HT1080 (cell line): Measurements from ENCODE around the gene OR9G4. TPM values are rescaled to one million over a fixed set of nuclear protein-coding genes. Genes with fewer than 3 reads are reported as not detected.

ENCODE experiments used
- DNase-seq: peaks from one replicate; pipeline ENCODE4 v3.0.0-alpha.2; 2015; ENCODE audit warnings: low read depth
- polyA plus RNA-seq, 2 experiments: library from polyadenylated mRNA; depleted of rRNA; stranded (reverse); fragments of >200 nt; gene quantifications; 2 replicates each; pipeline ENCODE4 v1.2.3, GENCODE V29; 2015
- total RNA-seq: library from RNA; depleted of rRNA; stranded (reverse); fragments of >200 nt; shearing (Covaris generic); gene quantifications from 2 replicates; pipeline ENCODE4 v1.2.3, GENCODE V29; 2014; rRNA removed

The OR9G4 gene
- not detected in 2 replicates for total RNA-seq
- polyA plus RNA-seq (2015; cell fraction: cytosol; rRNA removed) = not detected in 2 replicates
- not detected in 2 replicates for polyA plus RNA-seq (2015; cell fraction: nucleus; rRNA removed)

DNA sequence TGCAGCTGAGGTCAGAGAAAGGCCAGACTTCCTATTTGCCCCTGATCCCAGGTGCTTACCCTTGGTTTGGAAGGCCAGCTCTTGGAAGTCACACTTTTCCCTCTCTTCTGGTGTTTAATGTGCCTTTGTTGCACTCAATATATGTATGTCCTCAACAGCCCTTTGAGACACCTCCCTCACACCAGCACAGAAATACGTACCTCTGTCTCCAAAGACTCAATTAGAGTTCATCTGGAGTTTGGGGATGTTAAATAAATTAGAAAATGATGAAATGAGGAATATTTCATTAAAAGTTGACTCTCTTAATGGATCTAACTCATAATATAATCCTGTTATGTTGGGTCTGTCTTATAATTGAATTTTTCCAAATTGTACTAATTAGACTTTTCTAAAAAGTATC lies at the start of gene OR9G4:
TSS of gene OR9G4 (minus strand) at position 101 of the 400 bp plus-strand sequence. CDS start 4,931 bp downstream, outside the sequence.
- DNase-seq = no peak

DNA sequence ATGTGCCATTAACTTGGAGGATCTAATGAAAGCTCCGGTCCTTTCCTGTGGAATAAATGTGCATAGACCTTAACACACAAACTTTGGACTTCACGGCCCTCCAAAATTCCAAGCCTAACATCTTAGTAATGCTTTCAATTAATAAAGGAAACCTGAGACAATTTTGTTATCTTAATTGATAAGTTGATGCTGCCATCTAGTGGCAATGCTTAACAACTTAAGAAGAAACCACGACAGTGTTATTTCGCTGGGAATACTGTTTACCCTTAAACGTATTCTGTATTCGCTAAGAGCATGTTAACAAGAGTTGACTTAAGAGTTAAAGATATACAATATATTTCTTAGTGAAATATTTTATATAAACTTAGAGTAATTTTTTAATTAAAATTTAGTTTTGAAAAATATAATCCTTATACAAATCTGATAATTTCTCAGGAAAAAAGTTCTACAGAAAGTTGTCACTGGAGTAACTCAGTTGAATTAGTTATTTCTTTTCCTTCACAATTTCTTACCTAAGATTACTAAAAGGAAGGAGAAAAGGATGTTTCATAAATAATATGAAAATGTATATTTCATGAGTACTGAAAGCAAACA lies 35.0 kb upstream of the OR9G4 start:
- DNase-seq = peak; percentile 10

DNA sequence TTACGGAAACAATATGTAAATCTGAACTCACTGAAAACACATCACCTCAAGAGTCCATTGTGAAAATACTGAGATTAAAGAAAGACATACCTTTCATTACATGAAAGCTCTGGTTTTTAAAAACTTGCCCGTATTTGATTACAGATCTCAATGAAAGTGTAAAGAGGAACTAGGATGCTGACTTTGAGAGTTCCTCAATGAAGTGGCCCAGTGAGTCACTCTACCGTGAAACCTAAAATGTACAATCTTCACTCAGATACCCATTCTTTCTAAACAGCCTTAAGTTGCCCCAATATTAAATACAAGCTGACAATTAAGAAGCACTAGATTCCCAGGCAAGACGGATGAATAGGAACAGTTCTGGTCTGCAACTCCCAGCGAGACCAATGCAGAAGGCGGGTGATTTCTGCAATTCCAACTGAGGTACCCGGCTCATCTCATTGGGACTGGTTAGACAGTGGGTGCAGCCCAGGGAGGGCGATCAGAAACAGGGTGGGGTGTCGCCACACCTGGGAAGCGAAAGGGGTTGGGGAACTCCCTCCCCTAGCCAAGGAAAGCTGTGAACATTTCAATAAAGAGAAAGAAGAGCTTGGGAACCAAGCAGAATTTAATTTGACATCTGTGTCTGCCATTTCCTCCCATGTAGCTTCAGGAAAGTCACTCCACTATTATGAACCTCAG lies 33.8 kb upstream of the OR9G4 start:
- no peak for DNase-seq

DNA sequence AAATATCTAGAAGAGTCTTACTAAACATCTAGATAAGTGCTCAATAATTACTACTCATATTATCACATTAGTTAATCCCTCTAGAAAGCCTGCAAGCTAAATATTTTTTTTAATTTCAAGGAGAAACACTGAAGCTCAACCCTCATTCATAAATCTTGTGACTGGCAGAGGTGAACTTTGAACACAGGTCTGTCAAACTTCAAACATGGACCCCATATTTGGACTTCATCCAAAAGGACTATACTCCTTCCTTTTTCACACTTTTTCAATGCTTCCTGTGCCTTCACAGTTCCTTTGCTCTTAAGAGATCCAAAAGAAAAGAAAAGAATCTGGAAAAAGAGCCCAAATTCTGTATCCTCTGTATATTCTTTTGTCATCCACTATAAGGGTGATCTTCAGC lies 28.3 kb upstream of the OR9G4 start:
- DNase-seq = no peak

- DNase-seq = peak; percentile 7
Measured at GRCh38 chr11:56764976-56765375, 16.5 kb upstream of the OR9G4 start.

GRCh38 chr11:56751480-56751879 lies 3.0 kb upstream of the OR9G4 start:
- DNase-seq = no peak

DNA sequence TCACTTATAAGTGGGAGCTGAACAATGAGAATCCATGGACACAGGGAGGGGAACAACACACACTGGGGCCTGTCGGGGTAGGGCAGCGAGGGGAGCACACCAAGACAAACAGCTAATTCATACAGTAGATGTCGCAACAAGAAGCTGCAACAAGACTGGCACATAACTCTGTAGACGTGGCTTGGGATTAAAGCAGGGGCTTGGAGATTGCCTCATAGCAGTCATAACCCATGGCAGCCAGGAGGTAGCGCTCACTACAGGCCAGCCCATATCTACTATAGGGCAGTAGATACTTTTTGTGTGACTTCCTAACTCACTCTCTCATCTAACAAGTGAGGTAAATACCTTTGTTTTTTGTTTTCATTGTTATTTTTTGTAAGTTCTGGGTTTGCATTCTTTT lies 1.7 kb upstream of the OR9G4 start:
- DNase-seq = peak; percentile 15

DNA sequence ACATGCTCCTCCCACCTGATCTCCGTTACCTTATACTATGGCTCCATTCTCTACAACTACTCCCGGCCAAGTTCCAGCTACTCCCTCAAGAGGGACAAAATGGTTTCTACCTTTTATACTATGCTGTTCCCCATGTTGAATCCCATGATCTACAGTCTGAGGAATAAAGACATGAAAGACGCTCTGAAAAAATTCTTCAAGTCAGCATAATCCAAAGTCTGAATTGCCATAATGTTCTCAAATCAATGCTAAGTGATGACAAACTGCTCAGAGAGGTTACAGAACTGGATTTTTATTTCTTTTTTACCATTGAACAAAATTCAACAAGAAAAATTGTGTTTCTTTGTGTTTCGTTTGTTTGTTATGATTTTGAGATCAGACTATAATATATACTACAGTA lies 7.6 kb downstream of the OR9G4 start:
- DNase-seq = no peak

DNA sequence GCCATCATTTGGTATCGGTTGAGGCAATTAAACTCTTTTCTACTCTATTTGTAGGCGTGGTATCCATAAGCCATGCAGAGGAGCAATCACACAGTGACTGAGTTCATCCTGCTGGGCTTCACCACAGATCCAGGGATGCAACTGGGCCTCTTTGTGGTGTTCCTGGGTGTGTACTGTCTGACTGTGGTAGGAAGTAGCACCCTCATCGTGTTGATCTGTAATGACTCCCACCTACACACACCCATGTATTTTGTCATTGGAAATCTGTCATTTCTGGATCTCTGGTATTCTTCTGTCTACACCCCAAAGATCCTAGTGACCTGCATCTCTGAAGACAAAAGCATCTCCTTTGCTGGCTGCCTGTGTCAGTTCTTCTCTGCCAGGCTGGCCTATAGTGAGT lies 8.4 kb downstream of the OR9G4 start:
- DNase-seq = peak; percentile 3

DNA sequence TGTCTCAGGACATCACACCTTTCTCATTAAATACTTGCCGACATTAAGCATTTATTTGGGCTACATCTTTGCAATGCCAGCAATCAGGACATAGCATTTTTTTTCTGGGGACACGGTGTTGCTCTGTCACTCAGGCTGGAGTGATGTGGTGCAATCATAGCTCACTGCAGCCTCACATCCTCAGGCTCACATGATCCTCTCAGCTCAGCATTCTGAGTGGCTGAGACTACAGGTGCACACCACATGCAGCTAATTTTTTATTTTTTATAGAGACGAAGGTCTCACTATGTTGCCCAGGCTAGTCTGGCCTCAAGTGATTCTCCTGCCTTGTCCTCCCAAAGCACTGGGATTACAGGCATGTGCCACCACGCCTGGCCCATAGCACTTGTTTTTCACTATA lies 28.0 kb downstream of the OR9G4 start:
- DNase-seq = no peak

DNA sequence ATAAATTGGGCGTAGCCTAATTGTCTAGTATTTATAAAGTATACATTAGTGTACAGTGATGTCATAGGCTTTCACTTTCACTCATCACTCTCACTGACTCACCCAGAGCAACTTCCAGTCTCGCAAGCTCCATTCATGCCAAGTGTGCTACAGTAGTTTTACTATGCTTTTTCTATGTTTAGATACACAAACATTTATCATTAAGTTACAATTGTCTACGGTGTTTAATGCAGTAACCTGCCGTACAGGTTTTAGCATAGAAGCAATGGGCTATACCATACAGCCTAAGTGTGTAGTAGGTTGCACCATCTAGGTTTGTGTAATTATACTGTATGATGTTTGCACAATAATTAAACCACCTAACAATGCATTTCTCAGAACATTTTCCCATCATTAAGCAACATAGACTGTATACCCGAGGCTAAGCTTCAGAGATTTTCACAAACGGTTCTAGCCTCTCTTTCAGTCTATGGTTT lies 32.1 kb downstream of the OR9G4 start:
- peak; percentile 23 for DNase-seq

DNA sequence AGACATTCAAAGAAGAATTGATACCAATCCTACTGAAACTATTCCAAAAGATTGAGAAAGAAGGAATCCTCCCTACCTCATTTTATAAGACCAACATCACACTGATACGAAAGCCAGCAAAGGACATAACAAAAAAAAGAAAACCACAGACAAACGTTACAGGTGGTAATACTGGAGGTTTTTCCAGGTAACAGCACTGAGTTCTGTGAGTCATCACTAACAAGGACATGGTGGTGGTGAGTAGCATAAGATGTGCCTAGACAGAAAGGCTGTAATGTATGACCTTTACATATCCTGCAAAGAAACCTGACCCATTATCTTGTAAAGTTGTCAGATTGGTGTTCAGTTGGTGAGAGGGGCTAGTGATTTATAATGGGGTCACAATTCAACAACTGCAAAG lies 34.3 kb downstream of the OR9G4 start:
- no peak for DNase-seq

DNA sequence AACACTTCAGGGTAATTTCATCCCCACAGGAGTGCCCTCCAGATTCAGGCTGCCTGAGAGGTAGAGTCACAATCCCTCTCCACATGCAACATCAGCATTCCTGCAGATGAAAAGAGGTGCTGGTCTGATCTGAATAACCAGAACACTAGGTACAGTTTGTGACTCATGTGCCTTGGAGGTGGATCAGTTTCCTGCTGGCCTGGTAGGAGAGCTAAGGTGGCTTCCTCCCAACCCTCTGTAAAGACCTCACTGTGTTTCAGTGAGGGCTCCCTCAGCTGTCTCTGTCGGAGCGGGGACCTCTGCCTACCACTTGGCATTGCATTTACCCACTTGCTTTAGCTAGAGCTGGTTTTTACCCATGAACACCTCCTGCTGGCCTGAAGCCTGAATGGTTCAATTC lies 42.0 kb downstream of the OR9G4 start:
- peak; percentile 45 for DNase-seq

- DNase-seq = peak; percentile 6
Measured at GRCh38 chr11:56705784-56706396, 42.6 kb downstream of the OR9G4 start.

DNA sequence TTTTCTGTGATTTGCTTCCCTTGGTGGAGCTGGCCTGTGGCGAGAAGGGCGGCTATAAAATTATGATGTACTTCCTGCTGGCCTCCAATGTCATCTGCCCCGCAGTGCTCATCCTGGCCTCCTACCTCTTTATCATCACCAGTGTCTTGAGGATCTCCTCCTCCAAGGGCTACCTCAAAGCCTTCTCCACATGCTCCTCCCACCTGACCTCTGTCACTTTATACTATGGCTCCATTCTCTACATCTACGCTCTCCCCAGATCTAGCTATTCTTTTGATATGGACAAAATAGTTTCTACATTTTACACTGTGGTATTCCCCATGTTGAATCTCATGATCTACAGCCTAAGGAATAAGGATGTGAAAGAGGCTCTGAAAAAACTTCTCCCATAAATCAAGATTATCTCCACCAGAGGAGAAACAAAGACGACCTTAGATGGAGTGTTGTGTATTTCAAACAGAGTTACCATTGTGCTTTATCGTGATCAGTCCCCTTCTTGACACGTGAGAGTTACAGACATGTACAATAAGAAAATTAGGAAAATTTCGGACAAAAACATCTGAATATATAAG lies 47.5 kb downstream of the OR9G4 start:
- peak; percentile 17 for DNase-seq

- peak; percentile 90 for DNase-seq
Measured at GRCh38 chr11:56700242-56700913, 48.1 kb downstream of the OR9G4 start.

DNA sequence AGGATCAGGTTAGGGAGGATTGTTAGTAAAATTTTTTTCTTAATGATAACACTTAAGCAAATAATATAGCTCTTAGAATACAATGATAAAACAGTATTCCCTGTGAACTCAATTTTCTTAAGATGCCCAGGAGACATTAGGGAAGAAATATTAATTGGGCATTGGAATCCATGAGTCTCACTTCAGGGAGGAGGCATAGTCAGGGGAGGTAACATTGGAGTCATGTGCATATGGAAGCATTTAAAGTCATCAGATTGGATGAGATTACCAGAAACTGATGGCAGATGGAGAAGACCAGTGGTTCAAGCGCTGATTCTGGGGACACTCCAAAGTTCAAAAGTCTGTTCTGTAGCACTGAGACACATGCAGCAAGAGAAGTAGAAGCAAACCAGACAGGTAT lies 49.7 kb downstream of the OR9G4 start, which contains the start of gene OR9G1:
TSS of gene OR9G1 (plus strand) at position 301 of the 400 bp plus-strand sequence. CDS start 1,293 bp downstream, outside the sequence.
- no peak for DNase-seq

GRCh38 chr11:56693428-56693827 lies 55.1 kb downstream of the OR9G4 start:
- DNase-seq = no peak
